HG03108 (cell line): Measurements from ENCODE around the gene IFNL1.
"Not testable (repeated sequence)": the region's sequence is repeated elsewhere in the genome, so short reads cannot be mapped to it uniquely, and the experiment has no call there.

Experiments
- ATAC-seq: cut with Tn5 transposase; IDR thresholded peaks from one replicate; pipeline ENCODE4 v1.9.1; 2021; ENCODE audit warnings: moderate library complexity; ENCODE audit not compliant: unreplicated experiment

Gene IFNL1

GRCh38 chr19:39328046-39328705 lies 32.0 kb downstream of the IFNL1 start:
- no peak for ATAC-seq

- no peak for ATAC-seq
These were observed 33.7 kb downstream of the IFNL1 start for GRCh38 chr19:39329948-39330347.

- ATAC-seq = no peak
These were observed 36.1 kb downstream of the IFNL1 start for GRCh38 chr19:39332293-39332692.

- ATAC-seq = not testable (repeated sequence)
These were observed 36.5 kb downstream of the IFNL1 start for GRCh38 chr19:39332738-39333137.

- ATAC-seq = no peak
These were observed 37.3 kb downstream of the IFNL1 start for GRCh38 chr19:39333507-39333906.

- no peak for ATAC-seq
These were observed 38.3 kb downstream of the IFNL1 start for GRCh38 chr19:39334444-39334976.

- no peak for ATAC-seq
These were observed 39.0 kb downstream of the IFNL1 start for GRCh38 chr19:39335168-39335548.

- no peak for ATAC-seq
These were observed 40.3 kb downstream of the IFNL1 start for GRCh38 chr19:39336483-39336882.

- ATAC-seq = no peak
These were observed 43.5 kb downstream of the IFNL1 start for GRCh38 chr19:39339674-39340073.

- ATAC-seq = not testable (repeated sequence)
These were observed 43.9 kb downstream of the IFNL1 start for GRCh38 chr19:39340156-39340555.

- ATAC-seq = no peak
These were observed 45.0 kb downstream of the IFNL1 start for GRCh38 chr19:39341129-39341718.

- ATAC-seq = peak; percentile 87
These were observed 45.8 kb downstream of the IFNL1 start, which contains the start of gene SAMD4B for GRCh38 chr19:39341719-39342604. TSS of gene SAMD4B (plus strand) at chr19:39342421. CDS start at chr19:39356894, 14,473 bp downstream.

GRCh38 chr19:39342647-39343305 lies 46.6 kb downstream of the IFNL1 start:
- no peak for ATAC-seq

GRCh38 chr19:39345956-39346355 lies 49.7 kb downstream of the IFNL1 start:
- ATAC-seq = no peak

GRCh38 chr19:39347332-39348164 lies 51.3 kb downstream of the IFNL1 start:
- no peak for ATAC-seq
